Fibroblast of villous mesenchyme (primary cell): ENCODE results near the gene INSL3. TPM values are rescaled to one million over a fixed set of nuclear protein-coding genes. Genes with fewer than 3 reads are reported as not detected.

Source experiments
- DNase-seq: peaks from one replicate; pipeline ENCODE4 v3.0.0-alpha.2; 2010; ENCODE audit warnings: low read depth
- H3K4me3 ChIP-seq: 2 replicates; pipeline ENCODE4 v1.5.1; 2011; ENCODE audit warnings: low read depth, mild to moderate bottlenecking, low read length
- CTCF ChIP-seq: IDR thresholded peaks from 2 replicates; pipeline ENCODE4 v1.5.1; 2012; ENCODE audit warnings: low read depth, mild to moderate bottlenecking, low read length; ENCODE audit not compliant: insufficient read depth
- total RNA-seq: library from RNA; depleted of rRNA; stranded (reverse); fragments of >200 nt; gene quantifications from 2 replicates; pipeline ENCODE4 v1.2.3, GENCODE V29; 2012

INSL3 gene
- total RNA-seq, 1 donor = not detected

- DNase-seq = peak; percentile 28
- H3K4me3 ChIP-seq = no peak overlapping the region
- no peak for TF ChIP-seq CTCF
Measured at GRCh38 chr19:17830567-17831418, 9.5 kb upstream of the INSL3 start.

DNA sequence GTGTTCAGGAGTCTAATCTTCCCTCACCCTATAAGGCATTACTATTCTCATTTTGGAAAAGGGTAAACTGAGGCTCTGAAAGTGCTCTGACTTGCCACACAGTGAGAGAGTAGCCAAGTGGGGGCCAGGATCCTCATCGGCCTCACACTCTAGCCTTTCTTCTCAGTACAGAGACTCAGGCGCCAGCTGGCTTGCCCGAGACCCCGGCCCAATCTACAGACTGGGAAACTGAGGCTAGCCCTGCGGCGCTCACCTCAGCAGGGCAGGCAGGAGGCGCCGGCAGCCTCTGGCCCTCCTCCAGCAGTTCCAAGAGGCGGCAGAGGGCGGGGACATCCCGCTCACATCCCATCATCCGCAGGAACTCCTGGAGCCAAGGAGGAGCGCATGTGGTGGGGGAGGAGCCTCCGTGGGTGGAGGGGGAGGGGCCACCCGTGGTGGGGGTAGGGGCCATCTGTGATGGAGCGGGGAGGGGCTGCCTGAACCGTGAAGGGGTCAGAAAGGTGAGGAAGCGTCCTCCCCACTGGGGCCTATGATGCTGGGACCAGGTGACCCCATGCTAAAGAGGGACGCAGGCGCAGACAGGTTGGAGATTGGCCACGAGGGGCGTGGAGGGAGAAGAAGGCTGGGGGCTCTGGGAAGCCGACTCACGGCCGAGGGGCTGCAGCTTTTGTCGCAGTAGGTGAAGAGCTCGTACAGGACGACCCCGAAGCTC, 8.7 kb upstream of the INSL3 start:
- DNase-seq = no peak
- no peak for TF ChIP-seq CTCF
- no peak overlapping the region for H3K4me3 ChIP-seq

DNA sequence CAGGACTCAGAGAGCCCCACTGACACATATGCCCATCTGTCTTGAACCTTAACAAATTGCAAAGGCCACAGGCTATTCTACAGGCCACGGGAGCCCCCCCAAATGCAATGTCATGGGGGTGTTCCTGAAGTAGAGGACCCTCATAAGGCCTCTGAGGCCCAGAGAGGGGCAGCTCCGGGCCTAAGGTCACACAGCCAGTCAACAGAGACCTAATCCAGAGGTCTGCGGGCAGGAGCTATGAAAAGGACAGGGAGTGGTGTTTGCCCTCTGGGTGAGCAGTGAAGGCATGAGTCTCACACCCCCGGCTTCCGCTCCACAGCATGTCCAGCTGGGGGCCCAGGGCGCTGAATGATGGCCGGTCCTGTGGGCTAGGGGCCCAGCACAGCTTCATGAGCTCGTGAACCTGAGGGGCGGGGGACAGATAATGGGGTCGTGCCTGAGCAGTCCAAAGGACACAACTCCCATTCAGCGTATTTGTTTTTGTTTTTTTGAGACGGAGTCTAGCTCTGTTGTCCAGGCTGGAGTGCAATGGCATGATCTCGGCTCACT, 5.3 kb upstream of the INSL3 start:
- no peak overlapping the region for H3K4me3 ChIP-seq
- TF ChIP-seq CTCF = no peak
- no peak for DNase-seq

- DNase-seq = no peak
- no peak overlapping the region for H3K4me3 ChIP-seq
- no peak for TF ChIP-seq CTCF
Measured at GRCh38 chr19:17824339-17824738, 3.0 kb upstream of the INSL3 start.

DNA sequence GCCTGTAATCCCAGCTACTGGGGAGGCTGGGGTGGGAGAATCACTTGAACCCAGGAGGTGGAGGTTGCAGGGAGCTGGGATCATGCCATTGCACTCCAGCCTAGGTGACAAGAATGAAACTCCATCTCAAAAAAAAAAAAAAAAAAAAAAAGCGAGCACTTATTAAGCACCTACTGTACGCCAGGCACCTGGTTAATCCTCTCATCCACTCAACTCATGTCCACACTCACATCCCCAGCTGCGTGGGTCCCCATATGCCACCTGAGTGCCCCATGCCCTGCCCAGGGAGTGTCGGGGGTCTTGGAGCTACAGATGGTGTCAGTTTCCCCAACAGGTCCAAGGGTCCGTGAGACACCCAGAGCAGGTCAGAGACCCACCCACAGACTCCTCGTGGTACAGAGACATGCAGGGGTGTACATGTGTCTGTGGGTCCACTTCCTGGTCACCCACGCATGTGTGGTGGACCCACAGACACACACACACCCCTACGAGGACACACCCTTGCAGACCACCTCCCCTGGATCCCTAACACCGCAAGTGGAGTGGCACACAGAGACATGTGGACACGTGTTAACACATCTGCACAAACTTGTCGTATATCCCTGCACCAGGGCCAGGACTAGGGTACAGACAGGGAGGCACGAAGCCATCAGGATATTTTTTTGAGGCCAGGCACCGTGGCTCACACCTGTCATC, 3.5 kb downstream of the INSL3 start:
- no peak for TF ChIP-seq CTCF
- DNase-seq = no peak

GRCh38 chr19:17812099-17812498, 9.2 kb downstream of the INSL3 start:
- H3K4me3 ChIP-seq = no peak overlapping the region
- no peak for DNase-seq
- no peak for TF ChIP-seq CTCF

More for the DNA sequence above, 3.5 kb downstream of the INSL3 start:
- no peak overlapping the region for H3K4me3 ChIP-seq
